ENCODE results near the gene TRAK2. TPM values are rescaled to one million over a fixed set of nuclear protein-coding genes. Genes with fewer than 3 reads are reported as not detected.

The TRAK2 gene
- total and polyA plus RNA-seq, 2 of the 13 experiments (the other 11 are each of a cell fraction or from before 2014, with no cell fraction given), result 7.7 to 21.0 TPM

GRCh38 chr2:201472411-201472810 is 21.2 kb upstream of the TRAK2 start (continued):
- TF ChIP-seq SNAI1 (CRISPR knock-in tag; IDR thresholded peaks at IDR 0.05; ENCODE audit: borderline replicate concordance) (no peak), THAP11 (CRISPR knock-in tag; IDR thresholded peaks at IDR 0.05) (no peak), ZFP36 (IDR thresholded peaks at IDR 0.05; ENCODE audit: borderline replicate concordance, low read depth, low read length, partially characterized antibody) (no peak), GLI4 (CRISPR knock-in tag; IDR thresholded peaks at IDR 0.05; ENCODE audit: borderline replicate concordance) (no peak), MAZ (IDR thresholded peaks at IDR 0.05; ENCODE audit: borderline replicate concordance, low read depth, low read length) (no peak), MAZ (CRISPR knock-in tag; IDR thresholded peaks at IDR 0.05; ENCODE audit: low read depth) (no peak), CREB1 (IDR thresholded peaks at IDR 0.05) (no peak), CREB1 (CRISPR knock-in tag; IDR thresholded peaks at IDR 0.05) (no peak), DNMT3B (CRISPR knock-in tag; conservative IDR thresholded peaks at IDR 0.05) (no peak), TOE1 (CRISPR knock-in tag; IDR thresholded peaks at IDR 0.05) (no peak), ZSCAN21 (CRISPR knock-in tag; IDR thresholded peaks at IDR 0.05; ENCODE audit: borderline replicate concordance) (no peak)
- TF ChIP-seq, protein P1, sequence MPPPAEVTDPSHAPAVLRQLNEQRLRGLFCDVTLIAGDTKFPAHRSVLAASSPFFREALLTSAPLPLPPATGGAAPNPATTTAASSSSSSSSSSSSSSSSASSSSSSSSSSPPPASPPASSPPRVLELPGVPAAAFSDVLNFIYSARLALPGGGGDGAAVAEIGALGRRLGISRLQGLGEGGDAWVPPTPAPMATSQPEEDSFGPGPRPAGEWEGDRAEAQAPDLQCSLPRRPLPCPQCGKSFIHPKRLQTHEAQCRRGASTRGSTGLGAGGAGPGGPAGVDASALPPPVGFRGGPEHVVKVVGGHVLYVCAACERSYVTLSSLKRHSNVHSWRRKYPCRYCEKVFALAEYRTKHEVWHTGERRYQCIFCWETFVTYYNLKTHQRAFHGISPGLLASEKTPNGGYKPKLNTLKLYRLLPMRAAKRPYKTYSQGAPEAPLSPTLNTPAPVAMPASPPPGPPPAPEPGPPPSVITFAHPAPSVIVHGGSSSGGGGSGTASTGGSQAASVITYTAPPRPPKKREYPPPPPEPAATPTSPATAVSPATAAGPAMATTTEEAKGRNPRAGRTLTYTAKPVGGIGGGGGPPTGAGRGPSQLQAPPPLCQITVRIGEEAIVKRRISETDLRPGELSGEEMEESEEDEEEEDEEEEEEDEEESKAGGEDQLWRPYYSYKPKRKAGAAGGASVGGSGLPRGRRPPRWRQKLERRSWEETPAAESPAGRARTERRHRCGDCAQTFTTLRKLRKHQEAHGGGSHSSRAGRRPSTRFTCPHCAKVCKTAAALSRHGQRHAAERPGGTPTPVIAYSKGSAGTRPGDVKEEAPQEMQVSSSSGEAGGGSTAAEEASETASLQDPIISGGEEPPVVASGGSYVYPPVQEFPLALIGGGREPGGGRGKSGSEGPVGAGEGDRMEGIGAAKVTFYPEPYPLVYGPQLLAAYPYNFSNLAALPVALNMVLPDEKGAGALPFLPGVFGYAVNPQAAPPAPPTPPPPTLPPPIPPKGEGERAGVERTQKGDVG (CRISPR knock-in tag; IDR thresholded peaks at IDR 0.05; ENCODE audit: borderline replicate concordance), result no peak

Data from HepG2 (cell line).